Ascending aorta (tissue), 2 donors: ENCODE measurements around the gene ANXA6. TPM values are rescaled to one million over a fixed set of nuclear protein-coding genes. Genes with fewer than 3 reads are reported as not detected.

Experiments
- DNase-seq, 2 donors: peaks; one replicate each; pipeline ENCODE4 v3.0.0-alpha.2; 2019; ENCODE audit warnings: low spot score in 2 of 2
- H3K27ac ChIP-seq, 2 donors: fragments of 200-600 bp; sonication (generic); one replicate each; pipeline ENCODE4 v1.5.1; 2016 to 2017; ENCODE audit warnings: mild to moderate bottlenecking in 1 of 2
- H3K27me3 ChIP-seq: fragments of 200-600 bp; sonication (generic); one replicate; pipeline ENCODE4 v1.5.1; 2017
- H3K36me3 ChIP-seq, 2 donors: fragments of 200-600 bp; sonication (generic); one replicate each; pipeline ENCODE4 v1.5.1; 2016
- H3K4me1 ChIP-seq, 2 donors: fragments of 200-600 bp; sonication (generic); one replicate each; pipeline ENCODE4 v1.5.1; 2016 to 2017; ENCODE audit warnings: mild to moderate bottlenecking in 1 of 2
- H3K4me3 ChIP-seq, 2 donors: fragments of 200-600 bp; sonication (generic); one replicate each; pipeline ENCODE4 v1.5.1; 2016 to 2017; ENCODE audit warnings: mild to moderate bottlenecking in 1 of 2
- H3K9me3 ChIP-seq, 2 donors: fragments of 200-600 bp; sonication (generic); one replicate each; pipeline ENCODE4 v1.5.1; 2016
- CTCF ChIP-seq, 3 experiments: fragments of 200-600 bp in 2 of 3; fragments of 450-650 bp in 1 of 3; sonication (generic) in 2 of 3; IDR thresholded peaks; one replicate each; pipeline ENCODE4 v1.5.1; 2016 to 2019; ENCODE audit warnings: antibody characterized with exemption in 3 of 3, mild to moderate bottlenecking in 1 of 3, moderate library complexity in 1 of 3
- intact Hi-C: fragments of 100-400 bp; cut with DNase I; formaldehyde crosslinking; loops from one replicate; pipeline ENCODE4 v1.15.1; 2023
- total RNA-seq: library from RNA; depleted of rRNA; stranded (reverse); fragments of >200 nt; gene quantifications from one replicate; pipeline ENCODE4 v1.1.0, GENCODE V29; 2016

ANXA6 gene
- total RNA-seq, 1 donor from 2014 or later: 334 TPM

GRCh38 chr5:151191661-151192060 is 34.1 kb upstream of the ANXA6 start:
- intact Hi-C loops: no loop called here
- Histone ChIP-seq H3K27ac (no peak overlapping the region), H3K4me1 (no peaks in the 10 kb centered on the region), H3K36me3 (peaks cover 0 to 5% of the 10 kb centered on the region in 2 donors), H3K9me3 (peaks cover 0 to 11% of the 10 kb centered on the region in 2 donors), H3K4me3 (no peak overlapping the region), H3K27me3 (no peaks in the 10 kb centered on the region)
- DNase-seq: no peak
- no peak for TF ChIP-seq CTCF (IDR thresholded peaks at IDR 0.05)

DNA sequence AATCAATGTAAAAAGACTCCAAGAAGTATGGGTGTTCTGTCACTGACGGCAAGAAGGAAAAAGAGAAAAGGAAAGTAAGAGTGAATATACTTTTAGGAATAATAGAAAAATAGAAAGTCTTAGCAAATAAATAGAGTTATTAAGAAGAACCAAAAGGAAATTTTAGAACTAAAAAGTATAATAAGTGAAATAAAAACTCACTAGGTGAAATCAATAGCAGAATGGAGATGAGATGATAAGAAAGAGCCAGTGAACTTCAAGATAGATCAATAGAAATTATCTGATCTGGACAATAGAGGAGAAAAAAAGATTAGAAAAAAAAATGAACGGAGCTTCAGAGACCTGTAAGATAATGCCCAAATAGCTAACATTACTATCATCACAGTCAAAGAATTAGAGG is 31.6 kb upstream of the ANXA6 start:
- TF ChIP-seq CTCF (IDR thresholded peaks at IDR 0.05): no peak
- Histone ChIP-seq H3K4me3 (no peak overlapping the region), H3K9me3 (peaks cover 0 to 11% of the 10 kb centered on the region in 2 donors), H3K27me3 (no peaks in the 10 kb centered on the region), H3K27ac (no peak overlapping the region), H3K36me3 (peaks cover 5 to 16% of the 10 kb centered on the region in 2 donors), H3K4me1 (no peaks in the 10 kb centered on the region)
- no peak for DNase-seq
- intact Hi-C loops: no loop called here

DNA sequence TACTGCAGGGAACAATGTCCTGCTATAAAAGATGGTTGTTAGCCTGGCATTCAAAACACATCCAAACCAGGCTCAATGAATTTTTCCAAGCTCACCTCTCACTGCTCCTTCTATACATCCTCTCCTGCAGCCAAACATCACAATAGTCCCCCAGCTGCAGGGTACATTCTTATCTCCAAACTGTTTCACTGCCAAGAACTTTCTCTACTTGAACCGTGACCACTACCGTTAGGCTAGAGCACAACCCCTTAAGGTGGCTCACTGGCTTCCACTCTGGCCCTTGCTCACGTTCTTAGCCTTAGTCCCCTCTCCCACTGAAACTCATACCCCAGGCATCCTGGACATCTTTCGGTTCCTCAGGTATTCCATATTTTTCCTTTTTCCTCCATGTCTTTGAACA is 29.0 kb upstream of the ANXA6 start:
- Histone ChIP-seq H3K9me3 (peaks cover 0 to 11% of the 10 kb centered on the region in 2 donors), H3K27ac (no peak overlapping the region), H3K36me3 (peaks cover 15 to 26% of the 10 kb centered on the region in 2 donors), H3K27me3 (no peaks in the 10 kb centered on the region), H3K4me1 (no peaks in the 10 kb centered on the region), H3K4me3 (no peak overlapping the region)
- TF ChIP-seq CTCF (IDR thresholded peaks at IDR 0.05): no peak
- intact Hi-C loops: no loop called here
- no peak for DNase-seq

DNA sequence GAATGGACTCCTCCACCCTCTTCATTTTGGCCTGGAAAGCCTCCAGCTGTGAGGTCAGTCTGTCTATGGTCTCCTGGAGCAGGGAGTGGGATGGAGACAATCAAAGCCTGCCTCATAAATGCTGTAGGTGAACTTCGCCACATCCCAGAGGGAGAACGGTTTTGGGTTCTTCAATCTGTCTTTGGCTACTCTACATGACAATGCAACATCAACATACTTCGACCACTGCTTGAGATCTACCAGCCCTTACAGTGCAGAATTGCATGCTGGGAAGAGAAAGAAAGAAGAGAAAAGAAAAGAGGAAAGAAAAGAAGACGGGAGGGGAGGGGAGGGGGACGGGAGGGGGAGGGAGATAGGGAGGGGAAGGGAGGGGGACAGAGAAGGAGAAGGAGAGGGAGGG is 28.5 kb upstream of the ANXA6 start:
- H3K4me1 ChIP-seq: no peaks in the 10 kb centered on the region
- H3K9me3 ChIP-seq: peaks cover 0 to 11% of the 10 kb centered on the region in 2 donors
- no peak overlapping the region for H3K27ac ChIP-seq
- no peak overlapping the region for H3K4me3 ChIP-seq
- no peak for DNase-seq
- TF ChIP-seq CTCF (IDR thresholded peaks at IDR 0.05): no peak
- H3K36me3 ChIP-seq: peaks cover 18 to 26% of the 10 kb centered on the region in 2 donors
- intact Hi-C loops: no loop called here
- H3K27me3 ChIP-seq: no peaks in the 10 kb centered on the region

DNA sequence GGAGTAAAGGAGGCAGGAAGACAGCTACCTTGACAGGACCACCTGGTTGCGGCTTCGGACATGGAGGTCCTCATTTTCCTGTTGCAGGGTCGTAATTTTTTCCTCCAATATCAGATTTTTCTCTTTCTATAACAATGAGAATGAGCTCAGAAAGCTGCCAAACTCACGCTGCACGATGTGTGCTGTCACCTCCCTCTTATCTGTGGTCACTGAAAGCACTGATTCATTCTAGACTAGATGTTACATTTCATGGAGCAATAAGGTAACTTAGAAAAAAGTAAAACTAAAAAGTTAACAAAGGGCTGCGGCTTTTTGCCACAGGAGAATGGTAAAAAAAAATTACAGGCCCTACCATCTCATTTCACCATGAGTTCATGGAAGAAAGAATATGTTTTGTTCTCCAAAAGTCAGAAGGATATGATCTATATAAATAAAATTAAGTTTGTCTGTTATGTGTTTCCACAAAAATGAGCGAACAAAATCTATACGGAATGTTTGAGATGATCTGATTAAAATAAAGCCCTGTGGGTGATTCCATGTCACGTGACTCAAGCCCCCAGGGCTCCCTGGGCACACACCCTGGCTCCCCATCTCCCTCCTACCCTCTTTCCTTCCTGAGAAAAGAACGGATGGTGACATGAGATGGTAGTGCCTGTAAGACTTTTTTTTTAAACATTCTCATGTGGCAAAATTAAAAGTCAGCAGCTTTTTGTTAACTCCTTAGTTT is 26.9 kb upstream of the ANXA6 start:
- peaks cover 19 to 22% of the 10 kb centered on the region in 2 donors for H3K36me3 ChIP-seq
- no peak for DNase-seq
- intact Hi-C loops: no loop called here

More for the DNA sequence above, 26.9 kb upstream of the ANXA6 start:
- H3K27me3 ChIP-seq: no peaks in the 10 kb centered on the region
- no peak overlapping the region for H3K27ac ChIP-seq
- TF ChIP-seq CTCF (IDR thresholded peaks at IDR 0.05): no peak
- peaks cover 0 to 7% of the 10 kb centered on the region in 2 donors for H3K9me3 ChIP-seq
- H3K4me3 ChIP-seq: no peak overlapping the region
- no peaks in the 10 kb centered on the region for H3K4me1 ChIP-seq
